ENCODE results near the gene IL4R. TPM values are rescaled to one million over a fixed set of nuclear protein-coding genes. Genes with fewer than 3 reads are reported as not detected.

The IL4R gene
- total and polyA plus RNA-seq, 2 of the 8 experiments (the other 6 are each of a cell fraction or from before 2014, with no cell fraction given) = 29.1 to 29.4 TPM

GRCh38 chr16:27401768-27402568, 88.2 kb downstream of the IL4R start, which contains the start of gene IL21R:
IL21R (plus strand) TSS chr16:27402174; CDS start chr16:27430072, 27,898 bp downstream.
- Histone ChIP-seq H4K5ac (ENCODE audit: insufficient read length, low read depth, low read length) (no peak within 1 kb of the TSS), H3K56ac (replicated peaks; ENCODE audit: insufficient read length, low read depth, low read length) (no peak within 1 kb of the TSS), H3K18ac (ENCODE audit: extremely low read depth, low read length) (no peak within 1 kb of the TSS), H4K20me1 (replicated peaks in 1 of 2; ENCODE audit: control insufficient read depth in 1 of 2, insufficient read depth in 2 of 2, low read length in 2 of 2) (no peaks in the 10 kb centered on the region), H2BK20ac (ENCODE audit: low read length) (no peak within 1 kb of the TSS), H3K4me2 (ENCODE audit: insufficient read depth in 1 of 2, low read depth in 2 of 2, low read length in 2 of 2) (no peak within 1 kb of the TSS), H2BK5ac (ENCODE audit: low read depth, low read length) (no peak within 1 kb of the TSS), H2AK5ac (ENCODE audit: low read depth, low read length) (peak within 1 kb of the TSS; percentile 59; the same call in 1 of the 2 replicates), H2BK15ac (ENCODE audit: low read length) (peak within 1 kb of the TSS; percentile 81; the same call in 1 of the 2 replicates), H3K79me2 (ENCODE audit: control insufficient read depth in 1 of 2, insufficient read depth in 2 of 2, low read length in 2 of 2) (no peaks in the 10 kb centered on the region), H3K79me1 (ENCODE audit: low read depth, low read length) (no peaks in the 10 kb centered on the region), H2BK12ac (ENCODE audit: low read depth, low read length) (no peak within 1 kb of the TSS; the same call in 1 of the 2 replicates), H3K23ac (ENCODE audit: insufficient read length) (no peak within 1 kb of the TSS), H3K27me3 (replicated peaks in 1 of 4; ENCODE audit: control insufficient read depth in 3 of 4, extremely low read depth in 1 of 4, insufficient read depth in 3 of 4, low read length in 3 of 4) (no peaks in the 10 kb centered on the region; a peak in 1 of 7 replicates), H3K9ac (replicated peaks in 1 of 4; ENCODE audit: extremely low read depth in 1 of 4, low read depth in 3 of 4, low read length in 3 of 4) (no peak within 1 kb of the TSS), H2AFZ (ENCODE audit: low read length) (no peak within 1 kb of the TSS), H3K4me1 (replicated peaks in 1 of 4; ENCODE audit: control insufficient read depth in 3 of 4, insufficient read depth in 4 of 4, low read length in 3 of 4) (peaks cover 0 to 6% (median 4%) of the 10 kb centered on the region in 4 experiments; a peak in 3 of 7 replicates), H3K4me3 (ENCODE audit: extremely low read depth in 1 of 4, insufficient read depth in 2 of 4, low read depth in 3 of 4, low read length in 4 of 4) (no peak within 1 kb of the TSS), H3K9me3 (ENCODE audit: insufficient read depth in 2 of 2, low read depth in 1 of 2, low read length in 1 of 2) (no peaks in the 10 kb centered on the region), H4K91ac (replicated peaks; ENCODE audit: insufficient read length, low read length) (no peak within 1 kb of the TSS), H3K23me2 (ENCODE audit: low read depth, low read length) (no peaks in the 10 kb centered on the region), H3K36me3 (ENCODE audit: control insufficient read depth in 2 of 4, insufficient read depth in 4 of 4, low read length in 3 of 4) (no peaks in the 10 kb centered on the region), H3K27ac (ENCODE audit: low read depth, low read length) (no peak within 1 kb of the TSS), H3K4ac (replicated peaks; ENCODE audit: insufficient read length, low read depth, low read length) (no peak within 1 kb of the TSS), H3K14ac (ENCODE audit: insufficient read length) (no peak within 1 kb of the TSS), H2BK120ac (replicated peaks; ENCODE audit: low read depth, low read length) (no peak within 1 kb of the TSS), H4K8ac (ENCODE audit: extremely low read depth, insufficient read depth, low read length) (peak within 1 kb of the TSS; percentile 20; the same call in 1 of the 2 replicates)
- 79% methylated on average over 16 of the region's 23 CpGs; no CpG with 5 or more reads in 1 of the 2 experiments for WGBS, 2 experiments (ENCODE audit: extremely low coverage in 1 of 2, insufficient coverage in 1 of 2, insufficient read length in 1 of 2, insufficient replicate concordance in 2 of 2, low coverage in 1 of 2, low lambda C conversion rate in 2 of 2, missing lambda C conversion rate in 1 of 2)
- ChIA-PET CTCF (ENCODE audit: partially characterized antibody) (interaction anchor here (1.2 to 2.8 kb wide), 2 partner anchors 27 to 57 kb away, joined by 3 to 14 read pairs; no protein-coding TSS in a partner anchor), POLR2A (ENCODE audit: partially characterized antibody) (no interaction called here)
- no peak for FAIRE-seq
- TF ChIP-seq CEBPB (IDR thresholded peaks at IDR 0.05; ENCODE audit: low read depth, low read length) (no peak), SUZ12 (IDR thresholded peaks at IDR 0.05; ENCODE audit: low read length) (no peak), SIRT6 (IDR thresholded peaks at IDR 0.05; ENCODE audit: low read length) (no peak)
- DNase-seq (ENCODE audit: low read depth in 1 of 2, low spot score in 2 of 2) = no peak

Data from H1 (cell line).